ENCODE measurements around the gene PRDM5. TPM values are rescaled to one million over a fixed set of nuclear protein-coding genes. Genes with fewer than 3 reads are reported as not detected.

PRDM5 gene
- polyA plus RNA-seq, 2 donors: 1.4 TPM

DNA sequence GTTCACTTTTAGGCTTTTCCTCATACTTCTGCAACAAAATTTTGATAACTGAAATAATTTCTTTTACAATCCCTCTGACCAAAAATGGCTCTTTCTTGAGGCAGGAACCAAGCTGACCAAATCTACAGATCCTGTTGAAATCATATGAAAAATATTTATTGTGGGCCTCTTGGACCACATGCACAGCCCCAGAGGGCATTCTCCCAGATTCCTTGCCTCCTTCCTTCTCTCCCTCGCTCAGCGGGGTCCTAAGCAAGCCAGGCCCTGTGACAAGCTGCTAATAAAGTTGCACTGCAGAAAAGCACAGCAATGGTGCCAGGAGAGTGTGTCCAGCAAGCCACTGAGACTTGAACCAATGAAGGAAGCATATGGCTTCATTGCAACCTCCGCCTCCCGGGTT, 40.7 kb downstream of the PRDM5 start:
- 96 to 98% methylated on average over 4 of the region's 4 CpGs for WGBS, 2 donors
- Histone ChIP-seq H3K36me3 (ENCODE audit: control insufficient read depth in 2 of 2, insufficient read depth in 2 of 2, low read length in 1 of 2) (no peaks in the 10 kb centered on the region), H3K4me1 (ENCODE audit: control insufficient read depth in 2 of 2, insufficient read depth in 2 of 2, low read length in 1 of 2) (no peaks in the 10 kb centered on the region), H3K27me3 (ENCODE audit: control insufficient read depth in 1 of 2, insufficient read depth in 2 of 2, low read length in 2 of 2) (no peaks in the 10 kb centered on the region), H3K9me3 (ENCODE audit: control insufficient read depth in 2 of 2, insufficient read depth in 1 of 2, low read depth in 1 of 2, low read length in 1 of 2) (no peaks in the 10 kb centered on the region), H3K4me3 (ENCODE audit: low read depth in 1 of 2, low read length in 2 of 2) (no peak overlapping the region), H3K27ac (ENCODE audit: low read depth in 2 of 2, low read length in 1 of 2) (no peak overlapping the region)

GRCh38 chr4:120881351-120881750, 41.2 kb downstream of the PRDM5 start:
- Histone ChIP-seq H3K27me3 (ENCODE audit: control insufficient read depth in 1 of 2, insufficient read depth in 2 of 2, low read length in 2 of 2) (no peaks in the 10 kb centered on the region), H3K4me1 (ENCODE audit: control insufficient read depth in 2 of 2, insufficient read depth in 2 of 2, low read length in 1 of 2) (no peaks in the 10 kb centered on the region), H3K9me3 (ENCODE audit: control insufficient read depth in 2 of 2, insufficient read depth in 1 of 2, low read depth in 1 of 2, low read length in 1 of 2) (no peaks in the 10 kb centered on the region), H3K27ac (ENCODE audit: low read depth in 2 of 2, low read length in 1 of 2) (no peak overlapping the region), H3K36me3 (ENCODE audit: control insufficient read depth in 2 of 2, insufficient read depth in 2 of 2, low read length in 1 of 2) (no peaks in the 10 kb centered on the region), H3K4me3 (ENCODE audit: low read depth in 1 of 2, low read length in 2 of 2) (no peak overlapping the region)
- WGBS, 2 donors: 84 to 89% methylated on average over 2 of the region's 2 CpGs

GRCh38 chr4:120877021-120877420, 45.5 kb downstream of the PRDM5 start:
- Histone ChIP-seq H3K27me3 (ENCODE audit: control insufficient read depth in 1 of 2, insufficient read depth in 2 of 2, low read length in 2 of 2) (no peaks in the 10 kb centered on the region), H3K4me1 (ENCODE audit: control insufficient read depth in 2 of 2, insufficient read depth in 2 of 2, low read length in 1 of 2) (no peaks in the 10 kb centered on the region), H3K4me3 (ENCODE audit: low read depth in 1 of 2, low read length in 2 of 2) (no peak overlapping the region), H3K9me3 (ENCODE audit: control insufficient read depth in 2 of 2, insufficient read depth in 1 of 2, low read depth in 1 of 2, low read length in 1 of 2) (no peaks in the 10 kb centered on the region), H3K27ac (ENCODE audit: low read depth in 2 of 2, low read length in 1 of 2) (no peak overlapping the region), H3K36me3 (ENCODE audit: control insufficient read depth in 2 of 2, insufficient read depth in 2 of 2, low read length in 1 of 2) (no peaks in the 10 kb centered on the region)
- WGBS, 2 donors: 72 to 86% methylated on average over 3 of the region's 3 CpGs

GRCh38 chr4:120874792-120875774, 47.4 kb downstream of the PRDM5 start:
- WGBS, 2 donors: 90 to 92% methylated on average over 4 of the region's 4 CpGs
- Histone ChIP-seq H3K27ac (ENCODE audit: low read depth in 2 of 2, low read length in 1 of 2) (no peak overlapping the region), H3K4me3 (ENCODE audit: low read depth in 1 of 2, low read length in 2 of 2) (no peak overlapping the region), H3K27me3 (ENCODE audit: control insufficient read depth in 1 of 2, insufficient read depth in 2 of 2, low read length in 2 of 2) (no peaks in the 10 kb centered on the region), H3K4me1 (ENCODE audit: control insufficient read depth in 2 of 2, insufficient read depth in 2 of 2, low read length in 1 of 2) (no peaks in the 10 kb centered on the region), H3K36me3 (ENCODE audit: control insufficient read depth in 2 of 2, insufficient read depth in 2 of 2, low read length in 1 of 2) (no peaks in the 10 kb centered on the region), H3K9me3 (ENCODE audit: control insufficient read depth in 2 of 2, insufficient read depth in 1 of 2, low read depth in 1 of 2, low read length in 1 of 2) (no peaks in the 10 kb centered on the region)

- H3K36me3 ChIP-seq (ENCODE audit: control insufficient read depth in 2 of 2, insufficient read depth in 2 of 2, low read length in 1 of 2): no peaks in the 10 kb centered on the region
- no peaks in the 10 kb centered on the region for H3K9me3 ChIP-seq (ENCODE audit: control insufficient read depth in 2 of 2, insufficient read depth in 1 of 2, low read depth in 1 of 2, low read length in 1 of 2)
- no peak overlapping the region for H3K27ac ChIP-seq (ENCODE audit: low read depth in 2 of 2, low read length in 1 of 2)
- H3K27me3 ChIP-seq (ENCODE audit: control insufficient read depth in 1 of 2, insufficient read depth in 2 of 2, low read length in 2 of 2): no peaks in the 10 kb centered on the region
- H3K4me3 ChIP-seq (ENCODE audit: low read depth in 1 of 2, low read length in 2 of 2): no peak overlapping the region
- no peaks in the 10 kb centered on the region for H3K4me1 ChIP-seq (ENCODE audit: control insufficient read depth in 2 of 2, insufficient read depth in 2 of 2, low read length in 1 of 2)
- 83 to 95% methylated on average over 1 of the region's 1 CpG for WGBS, 2 donors
These were observed 49.0 kb downstream of the PRDM5 start for GRCh38 chr4:120873554-120873953.

GRCh38 chr4:120871173-120871572, 51.4 kb downstream of the PRDM5 start:
- Histone ChIP-seq H3K27me3 (ENCODE audit: control insufficient read depth in 1 of 2, insufficient read depth in 2 of 2, low read length in 2 of 2) (no peaks in the 10 kb centered on the region), H3K4me1 (ENCODE audit: control insufficient read depth in 2 of 2, insufficient read depth in 2 of 2, low read length in 1 of 2) (no peaks in the 10 kb centered on the region), H3K4me3 (ENCODE audit: low read depth in 1 of 2, low read length in 2 of 2) (no peak overlapping the region), H3K27ac (ENCODE audit: low read depth in 2 of 2, low read length in 1 of 2) (no peak overlapping the region), H3K9me3 (ENCODE audit: control insufficient read depth in 2 of 2, insufficient read depth in 1 of 2, low read depth in 1 of 2, low read length in 1 of 2) (no peaks in the 10 kb centered on the region), H3K36me3 (ENCODE audit: control insufficient read depth in 2 of 2, insufficient read depth in 2 of 2, low read length in 1 of 2) (no peaks in the 10 kb centered on the region)
- WGBS, 2 donors: 88 to 89% methylated on average over 4 of the region's 4 CpGs

DNA sequence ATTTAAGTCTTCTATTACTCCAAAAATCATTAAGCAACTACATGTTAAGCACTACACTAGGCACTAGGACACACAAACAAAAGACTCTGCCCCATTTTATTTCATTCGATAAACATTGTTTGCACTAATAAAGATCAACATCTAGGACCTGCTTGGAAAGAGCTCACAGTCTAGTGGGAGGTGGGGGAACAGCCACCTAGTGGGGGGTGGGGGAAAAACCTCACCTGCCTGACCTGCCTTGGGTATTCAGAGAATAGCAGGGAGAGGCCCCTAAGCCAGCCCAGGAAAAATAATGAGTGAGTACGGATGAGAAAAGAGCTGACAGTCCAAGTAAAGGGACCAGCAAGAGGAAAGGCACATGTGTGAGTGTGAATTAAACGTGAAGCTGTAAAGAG, 52.2 kb downstream of the PRDM5 start:
- no peaks in the 10 kb centered on the region for H3K27me3 ChIP-seq (ENCODE audit: control insufficient read depth in 1 of 2, insufficient read depth in 2 of 2, low read length in 2 of 2)
- H3K9me3 ChIP-seq (ENCODE audit: control insufficient read depth in 2 of 2, insufficient read depth in 1 of 2, low read depth in 1 of 2, low read length in 1 of 2): no peaks in the 10 kb centered on the region
- H3K36me3 ChIP-seq (ENCODE audit: control insufficient read depth in 2 of 2, insufficient read depth in 2 of 2, low read length in 1 of 2): no peaks in the 10 kb centered on the region
- 77 to 78% methylated on average over 3 of the region's 3 CpGs for WGBS, 2 donors
- no peak overlapping the region for H3K27ac ChIP-seq (ENCODE audit: low read depth in 2 of 2, low read length in 1 of 2)
- H3K4me3 ChIP-seq (ENCODE audit: low read depth in 1 of 2, low read length in 2 of 2): no peak overlapping the region
- H3K4me1 ChIP-seq (ENCODE audit: control insufficient read depth in 2 of 2, insufficient read depth in 2 of 2, low read length in 1 of 2): no peaks in the 10 kb centered on the region

GRCh38 chr4:120869613-120870278, 52.8 kb downstream of the PRDM5 start:
- H3K27ac ChIP-seq (ENCODE audit: low read depth in 2 of 2, low read length in 1 of 2): no peak overlapping the region
- H3K27me3 ChIP-seq (ENCODE audit: control insufficient read depth in 1 of 2, insufficient read depth in 2 of 2, low read length in 2 of 2): no peaks in the 10 kb centered on the region
- no peaks in the 10 kb centered on the region for H3K4me1 ChIP-seq (ENCODE audit: control insufficient read depth in 2 of 2, insufficient read depth in 2 of 2, low read length in 1 of 2)
- no peaks in the 10 kb centered on the region for H3K36me3 ChIP-seq (ENCODE audit: control insufficient read depth in 2 of 2, insufficient read depth in 2 of 2, low read length in 1 of 2)
- no peaks in the 10 kb centered on the region for H3K9me3 ChIP-seq (ENCODE audit: control insufficient read depth in 2 of 2, insufficient read depth in 1 of 2, low read depth in 1 of 2, low read length in 1 of 2)
- WGBS, 2 donors: 82 to 86% methylated on average over 5 of the region's 5 CpGs
- H3K4me3 ChIP-seq (ENCODE audit: low read depth in 1 of 2, low read length in 2 of 2): no peak overlapping the region

- no peaks in the 10 kb centered on the region for H3K36me3 ChIP-seq (ENCODE audit: control insufficient read depth in 2 of 2, insufficient read depth in 2 of 2, low read length in 1 of 2)
- no peaks in the 10 kb centered on the region for H3K4me1 ChIP-seq (ENCODE audit: control insufficient read depth in 2 of 2, insufficient read depth in 2 of 2, low read length in 1 of 2)
- H3K4me3 ChIP-seq (ENCODE audit: low read depth in 1 of 2, low read length in 2 of 2): no peak overlapping the region
These were observed 55.0 kb downstream of the PRDM5 start for GRCh38 chr4:120867506-120867905.

More at GRCh38 chr4:120867506-120867905, 55.0 kb downstream of the PRDM5 start:
- Histone ChIP-seq H3K9me3 (ENCODE audit: control insufficient read depth in 2 of 2, insufficient read depth in 1 of 2, low read depth in 1 of 2, low read length in 1 of 2) (no peaks in the 10 kb centered on the region), H3K27me3 (ENCODE audit: control insufficient read depth in 1 of 2, insufficient read depth in 2 of 2, low read length in 2 of 2) (no peaks in the 10 kb centered on the region), H3K27ac (ENCODE audit: low read depth in 2 of 2, low read length in 1 of 2) (no peak overlapping the region)
